NCI-H2196 (cell line): ENCODE data around the gene FASTK.

Experiments
- DNase-seq: peaks from one replicate; lab custom pipeline; 2025; ENCODE audit not compliant: unreplicated experiment; lab: John Stamatoyannopoulos, UW

Gene FASTK, protein sequence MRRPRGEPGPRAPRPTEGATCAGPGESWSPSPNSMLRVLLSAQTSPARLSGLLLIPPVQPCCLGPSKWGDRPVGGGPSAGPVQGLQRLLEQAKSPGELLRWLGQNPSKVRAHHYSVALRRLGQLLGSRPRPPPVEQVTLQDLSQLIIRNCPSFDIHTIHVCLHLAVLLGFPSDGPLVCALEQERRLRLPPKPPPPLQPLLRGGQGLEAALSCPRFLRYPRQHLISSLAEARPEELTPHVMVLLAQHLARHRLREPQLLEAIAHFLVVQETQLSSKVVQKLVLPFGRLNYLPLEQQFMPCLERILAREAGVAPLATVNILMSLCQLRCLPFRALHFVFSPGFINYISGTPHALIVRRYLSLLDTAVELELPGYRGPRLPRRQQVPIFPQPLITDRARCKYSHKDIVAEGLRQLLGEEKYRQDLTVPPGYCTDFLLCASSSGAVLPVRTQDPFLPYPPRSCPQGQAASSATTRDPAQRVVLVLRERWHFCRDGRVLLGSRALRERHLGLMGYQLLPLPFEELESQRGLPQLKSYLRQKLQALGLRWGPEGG

DNA sequence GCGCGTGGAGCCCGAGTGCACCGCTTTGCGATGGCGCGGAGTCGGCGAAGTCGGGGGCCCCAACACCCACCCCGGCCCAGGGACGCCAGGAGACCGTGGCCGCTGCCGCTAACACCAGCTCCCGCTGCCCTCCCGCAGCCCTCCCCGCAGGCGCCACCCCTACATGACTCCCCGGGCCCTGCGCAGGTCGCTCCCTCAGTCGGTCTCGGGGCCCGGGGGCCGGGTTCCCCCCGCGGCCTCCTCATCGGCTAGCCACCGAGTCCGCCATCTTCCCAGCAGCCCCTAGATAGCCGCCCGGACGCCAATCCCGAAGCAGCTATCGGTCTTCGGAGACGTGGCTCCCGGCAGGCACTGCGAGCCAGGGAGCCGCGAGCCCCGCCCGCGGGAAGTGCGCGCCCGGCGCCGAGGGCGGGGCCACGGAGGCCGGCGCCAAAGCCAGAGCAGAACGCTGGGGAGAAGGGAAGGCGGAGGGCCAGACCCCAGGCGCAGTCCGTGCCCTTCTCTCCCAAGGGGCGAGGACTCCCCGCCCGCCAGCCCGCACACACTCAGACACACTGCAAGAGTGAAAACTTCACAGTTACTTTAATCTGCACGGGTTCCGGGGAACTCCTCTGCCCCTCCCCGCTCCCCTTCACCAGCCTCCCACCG lies at the start of gene FASTK:
FASTK (minus strand) TSS at position 288 of the 648 bp plus-strand sequence; CDS start at position 245, 43 bp downstream.
- peak; percentile 76 for DNase-seq

DNA sequence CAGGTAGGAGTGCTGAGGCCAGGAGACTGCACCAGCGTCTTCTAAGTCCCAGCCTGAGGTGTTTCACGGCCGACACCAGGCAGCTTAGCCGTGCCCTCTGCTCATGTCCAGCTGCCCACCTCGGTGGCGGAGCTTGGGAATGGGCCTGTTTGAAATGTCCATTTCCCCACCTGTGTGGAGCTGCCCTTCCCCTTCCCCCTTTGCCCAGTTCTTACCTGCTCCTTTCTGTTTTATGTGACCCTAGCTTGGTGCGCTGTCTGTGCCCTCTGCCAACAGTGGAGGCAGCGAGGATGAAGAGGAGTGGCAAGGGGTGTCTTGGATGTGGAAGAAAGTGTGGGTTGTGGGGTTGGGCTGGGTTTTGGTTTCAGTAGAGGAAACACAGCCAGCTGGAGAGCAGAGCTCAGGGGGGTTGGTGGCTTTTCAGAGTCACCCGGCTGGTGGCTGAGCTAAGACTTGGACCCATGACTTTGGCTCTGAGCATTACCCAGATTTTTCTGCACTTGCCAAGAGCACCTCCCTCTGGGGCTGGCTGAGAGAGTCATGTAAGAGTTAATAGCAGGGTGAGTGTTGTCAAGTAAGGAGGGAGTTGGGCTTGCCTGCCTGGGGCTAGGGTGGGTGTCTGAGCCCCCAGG lies 49.5 kb upstream of the FASTK start:
- no peak for DNase-seq

DNA sequence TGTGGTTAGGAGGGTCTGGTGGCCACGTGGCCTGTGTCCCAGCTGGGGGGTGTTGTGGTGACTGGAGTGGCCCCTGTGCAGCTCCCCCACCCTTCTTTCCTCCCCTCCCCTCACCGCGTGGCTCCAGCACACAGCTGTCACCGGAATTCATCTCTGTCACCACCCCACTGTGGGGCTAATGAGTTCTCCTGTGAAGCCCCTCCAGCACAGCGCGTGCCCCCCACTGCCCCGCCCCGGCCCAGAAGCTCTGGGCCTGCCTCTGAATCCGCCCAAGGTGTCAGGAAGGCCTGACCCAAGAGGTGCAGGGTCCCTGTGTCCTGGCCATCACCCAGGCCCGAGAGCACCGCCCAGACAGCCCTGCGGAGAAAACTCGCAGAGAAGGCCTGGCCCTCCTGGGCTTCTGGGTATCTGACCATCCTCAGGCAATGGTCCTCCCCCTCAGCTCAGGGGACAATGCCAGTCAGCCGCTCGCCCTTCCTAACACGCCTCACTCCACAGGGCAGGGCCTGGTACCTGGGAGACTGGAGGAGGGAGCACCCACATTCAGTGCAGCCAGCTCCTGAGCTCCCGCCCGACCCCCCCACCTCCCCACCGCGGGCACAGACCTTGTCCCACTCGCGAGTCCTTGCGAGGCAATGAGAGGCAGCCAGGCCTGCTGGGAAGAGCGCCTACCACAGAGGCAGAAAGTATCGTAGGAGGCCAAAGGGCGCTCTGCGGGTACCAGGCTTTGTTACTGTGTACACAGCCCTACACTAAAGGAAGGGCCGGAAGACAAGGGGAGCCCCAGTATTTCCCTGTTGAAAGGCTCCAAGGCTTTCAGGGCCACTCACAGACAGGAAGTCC lies 48.7 kb upstream of the FASTK start:
- DNase-seq, result no peak

DNA sequence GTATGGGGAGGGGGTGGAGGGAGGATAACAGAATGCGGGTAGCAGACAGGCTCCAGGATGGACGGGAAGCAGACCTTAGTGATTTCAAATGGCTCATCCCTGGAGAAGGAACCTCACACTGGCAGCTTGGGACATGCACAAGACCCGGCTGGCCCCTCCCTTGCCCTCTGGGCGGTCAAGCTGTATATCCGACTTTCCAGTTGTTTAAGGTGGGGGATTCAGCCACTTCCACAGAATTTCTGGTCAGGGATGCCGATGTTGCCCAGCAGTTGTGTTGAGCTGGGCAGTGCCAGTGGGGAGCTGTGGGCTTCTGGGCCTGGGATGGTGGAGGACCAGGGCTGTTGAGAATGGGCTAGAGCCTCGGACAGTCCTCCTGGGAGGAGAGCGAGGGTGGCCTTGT lies 48.1 kb upstream of the FASTK start:
- DNase-seq, result no peak

DNA sequence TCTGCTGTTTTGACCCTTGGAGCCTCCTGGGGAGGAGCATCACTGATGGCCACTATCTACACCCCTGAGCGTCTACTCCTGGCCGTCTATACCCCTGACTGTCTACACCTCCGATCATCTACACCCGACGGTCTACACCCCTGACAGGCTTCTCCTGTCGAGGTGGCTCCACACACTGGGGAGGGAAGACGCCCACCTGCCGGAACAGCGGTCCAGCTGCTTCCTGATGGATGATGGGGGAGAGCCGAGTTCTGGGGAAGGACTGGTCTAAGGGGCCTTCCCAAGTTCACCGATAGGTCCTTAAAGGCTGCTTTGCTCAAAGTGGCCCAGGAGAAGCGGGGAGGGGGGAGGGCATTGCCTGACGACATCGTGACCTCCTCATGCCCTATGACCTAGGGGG lies 47.5 kb upstream of the FASTK start:
- DNase-seq, result no peak

DNA sequence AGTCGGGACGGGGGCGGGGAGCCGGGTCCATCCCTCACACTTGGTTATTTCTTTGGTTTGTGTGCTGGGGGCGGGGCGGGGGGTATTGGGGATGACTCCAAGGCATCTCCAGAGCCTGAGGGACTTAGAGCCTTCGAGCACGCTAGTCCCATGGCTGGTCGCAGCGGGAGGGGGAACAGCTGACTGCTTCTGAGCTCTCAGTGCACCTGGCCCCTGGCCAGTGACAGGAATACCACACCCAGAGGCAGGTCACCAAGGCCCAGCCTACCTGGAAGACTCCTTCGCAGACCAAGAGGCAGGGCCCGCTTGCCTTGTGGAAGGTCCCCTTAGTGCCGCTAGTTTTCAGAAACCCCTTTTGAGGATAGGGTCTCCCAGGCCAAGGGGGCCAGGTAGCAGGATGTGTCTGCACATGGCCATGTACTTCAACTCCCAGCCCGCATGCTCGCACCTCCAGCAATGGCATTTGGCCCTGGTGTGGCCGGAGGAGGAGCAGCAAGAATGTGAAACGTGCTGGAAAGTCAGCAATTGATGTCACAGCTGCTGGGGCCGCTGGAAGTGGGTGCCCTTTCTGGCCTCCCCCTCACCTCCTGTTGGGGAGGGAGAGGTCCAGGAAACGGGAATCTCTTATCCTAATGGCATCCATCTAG lies 46.0 kb upstream of the FASTK start:
- no peak for DNase-seq

DNA sequence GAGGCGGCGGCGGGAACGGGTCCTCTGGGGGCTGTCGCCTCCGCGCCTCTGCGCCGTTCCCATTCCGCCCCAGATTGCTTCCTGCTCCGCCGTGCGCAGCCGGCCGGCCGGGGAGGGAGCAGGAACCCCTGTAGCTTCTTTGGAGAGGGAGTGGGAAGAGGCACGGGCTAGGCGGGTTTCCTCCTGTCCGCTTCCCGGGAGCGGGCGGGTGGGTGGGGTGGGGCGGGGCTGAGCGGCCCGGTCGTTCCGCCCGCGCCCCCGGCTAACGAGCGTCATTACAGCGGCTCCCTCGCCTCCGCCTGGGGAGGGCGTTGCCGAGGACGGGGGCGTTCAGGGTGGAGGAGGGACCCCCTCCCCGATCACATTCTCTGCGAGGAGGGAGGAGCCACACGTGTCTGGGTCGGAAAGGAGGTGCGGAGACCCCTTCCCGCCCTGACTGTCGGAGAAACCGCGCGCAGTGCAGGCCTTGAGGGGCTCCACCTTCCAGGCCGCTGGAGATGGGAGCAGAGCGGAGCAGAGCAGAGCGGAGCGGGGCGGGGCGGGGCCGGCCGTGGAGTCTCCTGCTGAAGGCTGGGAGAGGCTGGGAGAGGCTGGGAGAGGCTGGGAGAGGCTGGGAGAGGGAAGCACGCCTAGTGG lies 45.4 kb upstream of the FASTK start:
- no peak for DNase-seq

DNA sequence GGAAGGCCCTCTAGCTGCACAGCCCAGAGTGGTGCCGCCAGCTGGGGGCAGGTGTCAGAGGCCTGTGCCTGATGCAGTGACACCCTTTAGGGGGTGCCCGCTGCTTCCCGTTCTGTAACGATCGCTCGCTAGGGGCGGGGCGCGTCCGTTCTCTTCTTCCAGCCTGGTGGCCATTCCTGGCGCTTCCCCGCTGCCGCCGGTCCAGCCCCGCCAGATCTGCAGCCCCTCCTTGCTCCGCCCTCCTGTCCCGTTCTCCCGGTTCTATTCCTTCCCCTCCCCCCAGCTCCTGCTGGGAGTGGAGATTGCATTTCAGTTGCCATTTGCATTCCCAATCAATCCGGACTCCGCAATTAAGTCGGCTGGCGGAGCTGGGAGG lies 44.8 kb upstream of the FASTK start:
- no peak for DNase-seq

DNA sequence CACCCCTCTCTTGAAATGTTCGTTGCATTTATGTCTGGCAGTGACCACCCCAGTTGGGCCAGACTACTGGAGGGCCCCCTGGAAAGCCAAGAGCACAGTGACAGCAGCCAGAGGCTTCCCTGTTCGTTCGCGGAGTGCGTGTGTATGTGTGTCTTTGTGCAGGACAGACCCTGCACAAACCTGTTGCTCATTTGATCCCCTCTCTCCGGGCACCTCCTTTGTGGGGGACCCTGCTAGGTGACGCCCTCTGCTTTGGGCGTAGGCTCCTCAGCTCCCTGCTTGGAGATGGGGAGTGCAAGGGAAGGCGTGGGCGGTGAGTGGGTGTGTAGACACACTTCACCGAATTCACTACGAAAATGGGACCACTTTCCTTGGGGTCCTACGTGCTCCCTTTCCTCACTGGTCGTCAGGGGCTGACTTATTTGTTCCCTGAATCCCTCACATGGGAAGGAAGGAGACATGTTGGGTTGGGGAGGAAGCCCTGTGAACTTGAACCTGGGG lies 44.3 kb upstream of the FASTK start:
- DNase-seq, result no peak

DNA sequence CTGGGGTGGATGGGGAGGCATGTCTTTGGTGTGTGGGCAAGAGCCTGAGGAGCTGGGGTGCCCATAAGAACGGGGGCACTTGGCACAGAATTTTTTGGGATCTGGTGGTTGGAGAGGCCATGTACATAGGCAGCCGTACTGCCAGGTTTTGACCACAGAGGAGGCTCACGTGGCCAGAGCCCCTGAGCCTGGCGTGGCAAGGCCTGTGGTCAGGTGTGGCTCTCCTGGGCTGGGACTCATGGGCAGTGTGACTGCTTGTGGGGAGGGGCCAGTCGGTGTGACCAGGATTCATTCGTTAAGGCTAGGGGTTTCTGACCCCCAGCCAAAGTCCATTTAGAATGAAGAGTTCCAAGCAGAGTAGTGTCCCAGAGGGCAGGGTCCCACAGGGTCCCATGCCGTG lies 43.9 kb upstream of the FASTK start:
- DNase-seq, result no peak

DNA sequence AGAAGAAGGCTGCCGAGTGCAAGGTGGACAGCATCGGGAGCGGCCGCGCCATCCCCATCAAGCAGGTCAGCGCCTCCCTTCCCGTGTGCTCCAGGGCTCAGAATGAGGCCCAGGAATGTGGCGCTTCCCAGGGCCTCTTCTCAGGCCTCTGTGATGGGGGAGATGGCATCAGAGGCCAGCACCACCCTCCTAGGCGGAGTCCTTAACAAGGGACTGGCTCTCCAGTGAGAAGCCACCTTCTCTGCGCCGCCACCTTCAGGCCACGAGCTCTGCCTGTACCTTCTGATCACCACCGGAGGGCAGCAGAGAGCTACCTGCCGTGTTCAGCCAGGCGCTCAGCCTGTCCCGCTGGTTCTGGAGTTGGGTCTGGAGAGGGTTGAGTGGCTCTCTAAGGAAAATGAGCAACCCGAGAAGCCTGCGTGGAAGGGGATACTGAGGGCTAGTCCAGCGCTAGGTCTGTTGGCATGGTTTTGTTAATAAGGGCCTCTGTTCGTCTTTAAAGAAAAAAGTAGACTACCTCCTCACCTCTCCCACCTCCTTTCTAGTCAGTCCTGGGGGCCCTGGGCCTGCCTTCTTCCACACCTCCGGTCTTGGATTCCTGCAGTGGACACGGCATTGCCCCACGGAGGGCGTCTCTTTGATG lies 43.3 kb upstream of the FASTK start:
- DNase-seq, result peak; percentile 46

DNA sequence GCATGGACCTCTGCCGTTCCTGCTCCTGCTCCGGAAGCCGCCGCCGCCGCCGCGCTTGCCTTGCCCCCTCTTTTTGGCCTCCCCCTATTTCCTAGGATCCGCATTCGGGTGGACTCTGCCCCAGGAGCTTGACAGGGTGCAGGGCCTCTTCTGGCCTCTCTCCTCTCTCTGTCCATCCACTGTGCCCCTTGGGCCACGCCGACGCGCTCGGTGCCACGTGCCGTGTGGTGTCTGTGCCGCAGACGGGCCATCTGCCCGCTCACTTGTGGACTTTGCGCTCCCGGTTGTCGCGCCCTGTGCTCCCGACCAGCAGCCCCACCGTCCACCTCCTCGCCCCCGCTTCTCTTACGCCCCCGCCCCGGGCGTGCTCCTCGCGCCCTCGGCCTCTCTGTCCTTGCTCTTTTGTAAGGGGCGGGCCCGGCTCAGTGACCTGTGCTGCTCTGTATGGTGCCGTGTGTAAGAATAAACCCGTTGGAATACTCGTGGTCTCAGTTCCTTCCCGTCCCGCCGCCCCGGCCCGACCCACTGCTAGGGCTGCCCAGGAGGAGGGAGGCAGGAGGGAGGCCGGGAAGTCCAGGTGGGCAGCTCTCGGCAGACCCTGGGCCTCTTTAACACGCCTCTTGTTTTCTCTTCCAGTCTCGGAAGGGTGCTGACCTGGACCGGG lies 42.7 kb upstream of the FASTK start:
- DNase-seq, result no peak

DNA sequence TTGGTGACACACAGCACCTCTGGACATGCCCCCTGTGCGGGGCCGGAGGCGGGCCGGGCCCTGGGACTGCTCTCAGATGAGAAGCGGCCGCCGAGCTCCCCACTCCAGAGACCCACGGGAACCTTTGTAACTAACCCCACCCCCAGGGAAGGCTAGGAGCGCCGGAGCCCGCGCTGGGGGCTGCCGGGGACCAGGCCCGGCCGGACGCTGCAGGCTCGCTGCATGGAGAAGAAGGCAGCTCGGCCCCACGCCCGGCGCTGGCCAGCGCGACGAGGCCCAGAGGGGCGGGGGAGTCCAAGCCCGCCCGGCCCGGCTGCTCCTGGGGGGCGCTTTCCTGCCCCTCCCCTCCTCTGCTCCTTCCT lies 42.2 kb upstream of the FASTK start:
- DNase-seq, result no peak

DNA sequence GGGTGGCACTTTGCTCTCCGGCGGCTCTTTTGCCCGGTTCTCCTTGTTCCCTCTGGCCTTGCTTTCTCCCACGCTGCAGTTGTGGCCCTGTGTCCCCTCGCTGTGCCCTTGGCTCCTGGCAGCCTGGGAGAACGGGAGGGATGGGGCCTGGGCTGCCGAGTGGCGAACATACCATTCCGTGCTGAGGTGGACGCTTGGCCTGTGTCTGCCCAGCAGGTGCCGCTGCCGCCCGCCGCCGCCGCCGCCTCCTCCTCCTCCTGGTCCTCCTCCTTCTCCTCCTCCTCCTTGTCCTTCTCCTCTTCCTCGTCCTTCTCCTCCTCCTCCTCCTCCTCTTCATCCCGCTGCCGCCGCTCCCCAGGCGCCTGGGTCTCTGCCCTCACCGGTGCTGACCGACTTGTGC lies 41.7 kb upstream of the FASTK start:
- no peak for DNase-seq

DNA sequence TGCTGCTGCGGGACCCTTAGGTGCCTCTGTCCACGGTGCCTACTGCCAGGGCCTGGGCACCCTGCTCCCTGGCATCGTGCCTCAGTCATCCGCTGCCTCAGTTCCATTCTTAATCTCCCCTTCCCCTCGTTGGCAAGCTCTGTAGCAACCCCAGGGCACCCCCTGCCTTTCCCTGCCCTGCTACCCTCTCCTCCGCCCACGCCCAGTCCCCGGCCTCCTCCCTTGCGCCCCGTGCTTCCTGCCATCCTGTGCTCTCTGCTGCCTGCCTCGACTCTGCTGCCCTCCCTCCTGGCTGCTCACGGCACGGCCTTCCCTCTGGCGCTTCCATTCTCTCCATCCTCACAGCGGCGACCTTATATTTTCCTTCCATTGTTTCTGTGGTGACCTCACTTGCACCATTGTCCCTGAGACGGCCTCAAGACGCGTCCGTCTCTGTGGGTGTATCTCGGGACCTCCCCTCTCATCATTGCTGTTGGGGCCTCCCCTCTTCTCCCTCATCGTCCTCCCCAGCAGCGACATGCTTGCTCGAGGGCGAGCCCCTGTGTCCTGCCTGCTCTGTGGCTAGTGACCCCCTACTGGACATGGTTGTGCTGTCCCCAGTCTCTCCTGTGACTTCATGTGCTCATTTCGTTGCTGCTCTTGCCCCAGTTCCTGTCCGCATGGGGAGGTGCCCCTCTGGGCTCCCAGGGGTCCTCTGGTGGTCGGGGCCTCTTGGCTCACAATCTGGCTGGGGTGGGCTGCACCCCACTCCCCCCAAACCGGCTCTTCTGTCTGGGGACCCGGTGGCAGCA lies 41.0 kb upstream of the FASTK start:
- DNase-seq, result no peak

DNA sequence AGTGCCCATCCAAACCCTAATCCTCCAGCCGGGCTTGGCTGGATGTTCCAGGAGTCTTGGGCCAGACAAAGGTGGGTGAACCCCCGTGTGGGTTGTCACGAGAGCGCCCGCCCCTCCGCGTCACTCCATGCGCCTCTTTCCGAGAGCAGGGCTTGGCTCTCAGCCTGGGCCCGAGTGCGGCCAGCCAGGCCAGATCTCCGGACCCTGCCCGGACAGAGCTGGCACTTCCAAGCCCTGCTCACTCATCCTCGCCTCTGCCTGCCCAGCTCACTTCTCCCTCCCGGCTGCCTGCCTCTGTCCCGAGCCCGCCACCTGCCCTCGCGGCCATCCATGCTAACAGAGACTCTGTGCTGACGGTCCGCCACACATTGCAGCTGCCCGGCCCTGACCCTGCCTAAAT lies 40.3 kb upstream of the FASTK start:
- no peak for DNase-seq

DNA sequence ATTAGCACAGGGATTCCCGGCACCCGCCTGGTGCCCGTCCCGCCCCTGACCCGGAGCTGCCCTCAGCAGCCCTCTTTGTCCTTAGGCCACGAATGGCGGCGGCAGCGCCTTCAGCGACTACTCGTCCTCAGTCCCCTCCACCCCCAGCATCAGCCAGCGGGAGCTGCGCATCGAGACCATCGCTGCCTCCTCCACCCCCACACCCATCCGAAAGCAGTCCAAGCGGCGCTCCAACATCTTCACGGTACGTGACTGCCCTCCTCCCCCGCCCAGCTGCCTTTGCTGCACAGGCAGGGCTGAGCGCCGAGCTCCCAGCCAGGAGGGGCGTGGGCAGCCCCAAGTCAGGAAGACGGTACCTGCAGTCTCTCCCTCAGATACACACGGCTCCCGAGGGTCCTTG lies 39.3 kb upstream of the FASTK start:
- no peak for DNase-seq

DNA sequence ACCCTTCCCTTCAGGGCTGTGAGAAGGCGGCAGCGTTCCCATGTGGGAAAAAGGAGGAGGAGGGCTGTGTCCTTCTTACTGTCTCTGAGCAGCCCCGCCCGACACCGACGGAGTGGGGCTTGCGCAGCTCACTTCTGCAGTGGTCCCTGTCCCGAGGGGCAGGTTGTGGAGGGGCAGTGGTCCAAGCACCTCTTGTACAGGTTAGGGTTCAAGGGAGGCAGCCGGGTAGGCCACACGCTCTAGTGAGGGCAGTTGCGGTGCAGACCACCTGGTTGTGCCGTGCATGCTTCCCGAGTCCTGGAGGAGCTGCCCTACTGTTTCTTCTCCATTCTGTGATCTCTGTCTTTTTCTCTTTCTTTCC lies 38.4 kb upstream of the FASTK start:
- DNase-seq, result no peak
